ENCODE measurements around the gene TMEM37.

TMEM37 gene

DNA sequence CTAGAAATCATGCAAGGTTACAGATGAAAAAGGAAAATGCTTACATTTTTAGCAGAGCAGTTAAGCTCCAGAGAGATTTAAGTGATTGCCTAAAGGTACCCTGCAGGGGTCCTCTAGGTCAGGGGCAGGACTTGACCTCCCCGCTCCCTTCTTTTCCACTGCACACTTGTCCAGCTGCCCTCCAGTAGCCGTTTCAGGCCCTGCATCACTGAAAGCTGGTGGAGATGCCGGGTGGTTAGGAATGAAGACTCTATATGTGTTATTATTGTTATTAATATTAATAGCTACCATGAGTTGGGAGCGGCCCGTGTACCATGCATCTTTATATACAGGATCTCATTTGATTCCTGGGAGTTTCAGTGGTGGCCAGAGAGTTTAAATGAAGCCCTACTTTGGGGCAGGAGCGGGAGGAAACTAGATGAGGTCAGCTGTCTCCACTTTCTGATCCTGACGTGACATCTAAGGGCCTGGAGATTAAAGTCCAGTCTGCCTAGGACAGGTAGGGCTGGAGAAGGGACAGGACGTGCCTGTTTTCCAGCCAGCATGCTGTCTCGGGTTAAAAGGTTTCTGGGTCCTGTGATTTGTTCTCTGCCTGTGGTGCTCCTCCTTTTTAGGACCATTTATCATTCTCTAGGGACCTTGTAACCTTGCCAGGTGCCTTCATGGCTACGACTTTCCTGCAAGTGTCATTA lies 2.1 kb downstream of the TMEM37 start:
- TF ChIP-seq EZH2 (IDR thresholded peaks at IDR 0.05; ENCODE audit: borderline replicate concordance, low read depth, low read length, severe bottlenecking): no peak
- TF ChIP-seq, protein P1, sequence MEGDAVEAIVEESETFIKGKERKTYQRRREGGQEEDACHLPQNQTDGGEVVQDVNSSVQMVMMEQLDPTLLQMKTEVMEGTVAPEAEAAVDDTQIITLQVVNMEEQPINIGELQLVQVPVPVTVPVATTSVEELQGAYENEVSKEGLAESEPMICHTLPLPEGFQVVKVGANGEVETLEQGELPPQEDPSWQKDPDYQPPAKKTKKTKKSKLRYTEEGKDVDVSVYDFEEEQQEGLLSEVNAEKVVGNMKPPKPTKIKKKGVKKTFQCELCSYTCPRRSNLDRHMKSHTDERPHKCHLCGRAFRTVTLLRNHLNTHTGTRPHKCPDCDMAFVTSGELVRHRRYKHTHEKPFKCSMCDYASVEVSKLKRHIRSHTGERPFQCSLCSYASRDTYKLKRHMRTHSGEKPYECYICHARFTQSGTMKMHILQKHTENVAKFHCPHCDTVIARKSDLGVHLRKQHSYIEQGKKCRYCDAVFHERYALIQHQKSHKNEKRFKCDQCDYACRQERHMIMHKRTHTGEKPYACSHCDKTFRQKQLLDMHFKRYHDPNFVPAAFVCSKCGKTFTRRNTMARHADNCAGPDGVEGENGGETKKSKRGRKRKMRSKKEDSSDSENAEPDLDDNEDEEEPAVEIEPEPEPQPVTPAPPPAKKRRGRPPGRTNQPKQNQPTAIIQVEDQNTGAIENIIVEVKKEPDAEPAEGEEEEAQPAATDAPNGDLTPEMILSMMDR (IDR thresholded peaks at IDR 0.05; ENCODE audit: borderline replicate concordance, extremely low read depth, low read length, poor library complexity, severe bottlenecking): no peak
- no peak overlapping the region for H3K4me3 ChIP-seq (ENCODE audit: low read depth in 1 of 2, low read length in 2 of 2)
- H3K9me3 ChIP-seq (ENCODE audit: insufficient read depth, low read length, severe bottlenecking): no peaks in the 10 kb centered on the region
- H3K4me2 ChIP-seq (ENCODE audit: insufficient read depth, low read length): no peak overlapping the region
- no peaks in the 10 kb centered on the region for H3K36me3 ChIP-seq (ENCODE audit: insufficient read depth, low read length)
- ATAC-seq (ENCODE audit: insufficient read depth, low read depth): no peak
- H2AFZ ChIP-seq (ENCODE audit: low read depth, low read length): no peak overlapping the region
- no peaks in the 10 kb centered on the region for H4K20me1 ChIP-seq (ENCODE audit: insufficient read depth, low read length)
- H3K79me2 ChIP-seq (ENCODE audit: insufficient read depth, low read length): no peaks in the 10 kb centered on the region
- H3K27me3 ChIP-seq (ENCODE audit: insufficient read depth, low read length, poor library complexity): peaks cover 14% of the 10 kb centered on the region
- no peak overlapping the region for H3K9ac ChIP-seq (ENCODE audit: low read depth, low read length)
- no peak overlapping the region for H3K27ac ChIP-seq (ENCODE audit: low read length)
- no peak for DNase-seq
- no peaks in the 10 kb centered on the region for H3K4me1 ChIP-seq (ENCODE audit: insufficient read depth, low read length)

GRCh38 chr2:119434664-119435063 lies 3.0 kb downstream of the TMEM37 start:
- H3K27ac ChIP-seq (ENCODE audit: low read length): no peak overlapping the region
- TF ChIP-seq, protein P1 (IDR thresholded peaks at IDR 0.05; ENCODE audit: borderline replicate concordance, extremely low read depth, low read length, poor library complexity, severe bottlenecking): no peak
- no peak for TF ChIP-seq EZH2 (IDR thresholded peaks at IDR 0.05; ENCODE audit: borderline replicate concordance, low read depth, low read length, severe bottlenecking)

GRCh38 chr2:119435081-119435952 lies 3.7 kb downstream of the TMEM37 start:
- H3K36me3 ChIP-seq (ENCODE audit: insufficient read depth, low read length): no peaks in the 10 kb centered on the region
- no peaks in the 10 kb centered on the region for H3K79me2 ChIP-seq (ENCODE audit: insufficient read depth, low read length)
- H3K27me3 ChIP-seq (ENCODE audit: insufficient read depth, low read length, poor library complexity): peaks cover 7% of the 10 kb centered on the region
- H3K4me1 ChIP-seq (ENCODE audit: insufficient read depth, low read length): no peaks in the 10 kb centered on the region
- no peak overlapping the region for H3K9ac ChIP-seq (ENCODE audit: low read depth, low read length)
- H3K27ac ChIP-seq (ENCODE audit: low read length): no peak overlapping the region
- H3K4me3 ChIP-seq (ENCODE audit: low read depth in 1 of 2, low read length in 2 of 2): no peak overlapping the region
- DNase-seq: no peak
- TF ChIP-seq, protein P1 (IDR thresholded peaks at IDR 0.05; ENCODE audit: borderline replicate concordance, extremely low read depth, low read length, poor library complexity, severe bottlenecking): no peak
- no peak for TF ChIP-seq EZH2 (IDR thresholded peaks at IDR 0.05; ENCODE audit: borderline replicate concordance, low read depth, low read length, severe bottlenecking)
- ATAC-seq (ENCODE audit: insufficient read depth, low read depth): no peak
- no peaks in the 10 kb centered on the region for H3K9me3 ChIP-seq (ENCODE audit: insufficient read depth, low read length, severe bottlenecking)
- no peak overlapping the region for H3K4me2 ChIP-seq (ENCODE audit: insufficient read depth, low read length)
- no peak overlapping the region for H2AFZ ChIP-seq (ENCODE audit: low read depth, low read length)
- H4K20me1 ChIP-seq (ENCODE audit: insufficient read depth, low read length): no peaks in the 10 kb centered on the region

More at GRCh38 chr2:119434664-119435063, 3.0 kb downstream of the TMEM37 start:
- no peak overlapping the region for H3K4me2 ChIP-seq (ENCODE audit: insufficient read depth, low read length)
- H3K4me1 ChIP-seq (ENCODE audit: insufficient read depth, low read length): no peaks in the 10 kb centered on the region
- H3K4me3 ChIP-seq (ENCODE audit: low read depth in 1 of 2, low read length in 2 of 2): no peak overlapping the region
- DNase-seq (no peak), ATAC-seq (ENCODE audit: insufficient read depth, low read depth) (no peak)
- H2AFZ ChIP-seq (ENCODE audit: low read depth, low read length): no peak overlapping the region
- no peaks in the 10 kb centered on the region for H3K9me3 ChIP-seq (ENCODE audit: insufficient read depth, low read length, severe bottlenecking)
- no peaks in the 10 kb centered on the region for H4K20me1 ChIP-seq (ENCODE audit: insufficient read depth, low read length)
- H3K27me3 ChIP-seq (ENCODE audit: insufficient read depth, low read length, poor library complexity): peaks cover 7% of the 10 kb centered on the region
- no peaks in the 10 kb centered on the region for H3K79me2 ChIP-seq (ENCODE audit: insufficient read depth, low read length)
- no peak overlapping the region for H3K9ac ChIP-seq (ENCODE audit: low read depth, low read length)
- H3K36me3 ChIP-seq (ENCODE audit: insufficient read depth, low read length): no peaks in the 10 kb centered on the region

Measured in DND-41 (cell line).